ENCODE results near the gene SKA1.

Gene SKA1

DNA sequence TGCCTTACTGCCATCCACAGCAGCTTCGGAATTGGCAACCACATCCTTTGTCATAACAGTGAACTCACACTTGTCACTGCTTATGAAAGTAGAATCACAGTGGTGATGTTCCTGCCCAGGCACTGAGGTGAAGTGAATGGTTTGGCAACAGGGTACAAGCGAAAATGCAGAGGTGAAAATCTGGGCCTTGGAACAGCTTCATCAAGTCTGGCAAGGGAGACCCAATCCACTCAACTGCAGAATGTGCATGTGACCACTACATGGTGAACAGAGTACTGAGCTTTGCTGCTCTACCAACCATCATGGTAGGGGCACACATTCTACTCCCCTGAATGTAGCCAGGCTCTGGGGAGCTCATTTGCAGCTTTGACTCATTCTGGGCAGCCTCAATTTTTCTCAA, 15.0 kb upstream of the SKA1 start:
- Histone ChIP-seq H4K8ac (ENCODE audit: low read depth, low read length) (no peak overlapping the region), H3K23ac (ENCODE audit: low read depth, low read length, poor library complexity) (no peak overlapping the region), H2BK12ac (ENCODE audit: low read length) (no peak overlapping the region), H3K27ac (replicated peaks; ENCODE audit: low read length) (no peak overlapping the region), H2AFZ (ENCODE audit: low read length) (no peak overlapping the region), H2AK5ac (ENCODE audit: low read depth, low read length) (no peak overlapping the region), H3K27me3 (ENCODE audit: control insufficient read depth in 3 of 3, insufficient read depth in 3 of 3, low read depth in 1 of 3, low read length in 3 of 3) (peaks cover 0 to 22% (median 0%) of the 10 kb centered on the region in 3 experiments), H3K4me3 (ENCODE audit: low read length in 2 of 2) (no peak overlapping the region), H2BK120ac (ENCODE audit: low read depth, low read length) (no peak overlapping the region), H3K4me2 (ENCODE audit: insufficient read depth, low read length, poor library complexity, severe bottlenecking) (no peak overlapping the region), H3K4me1 (ENCODE audit: control insufficient read depth in 2 of 2, insufficient read depth in 1 of 2, low read depth in 1 of 2, low read length in 2 of 2) (peaks cover 2 to 6% of the 10 kb centered on the region in 2 donors), H3K14ac (ENCODE audit: low read length) (no peak overlapping the region), H3K36me3 (replicated peaks in 1 of 2; ENCODE audit: control insufficient read depth in 2 of 2, insufficient read depth in 2 of 2, low read length in 2 of 2) (no peaks in the 10 kb centered on the region), H3K18ac (ENCODE audit: low read length) (no peak overlapping the region), H3K4ac (ENCODE audit: low read length) (no peak overlapping the region), H2BK5ac (ENCODE audit: low read length) (no peak overlapping the region), H3K9me3 (replicated peaks in 1 of 2; ENCODE audit: control insufficient read depth in 2 of 2, insufficient read depth in 1 of 2, low read depth in 1 of 2, low read length in 2 of 2) (no peaks in the 10 kb centered on the region), H2BK15ac (ENCODE audit: low read length) (no peak overlapping the region), H3K9ac (ENCODE audit: low read depth, low read length, poor library complexity) (no peak overlapping the region), H3K79me1 (ENCODE audit: low read depth, low read length) (no peaks in the 10 kb centered on the region), H4K91ac (ENCODE audit: low read depth, low read length, poor library complexity) (no peak overlapping the region)
- DNase-seq (ENCODE audit: low spot score): no peak
- WGBS, 2 donors (ENCODE audit: extremely low coverage in 2 of 2, insufficient read length in 2 of 2, insufficient replicate concordance in 1 of 2): no CpG with 5 or more reads among the region's 2 CpGs

DNA sequence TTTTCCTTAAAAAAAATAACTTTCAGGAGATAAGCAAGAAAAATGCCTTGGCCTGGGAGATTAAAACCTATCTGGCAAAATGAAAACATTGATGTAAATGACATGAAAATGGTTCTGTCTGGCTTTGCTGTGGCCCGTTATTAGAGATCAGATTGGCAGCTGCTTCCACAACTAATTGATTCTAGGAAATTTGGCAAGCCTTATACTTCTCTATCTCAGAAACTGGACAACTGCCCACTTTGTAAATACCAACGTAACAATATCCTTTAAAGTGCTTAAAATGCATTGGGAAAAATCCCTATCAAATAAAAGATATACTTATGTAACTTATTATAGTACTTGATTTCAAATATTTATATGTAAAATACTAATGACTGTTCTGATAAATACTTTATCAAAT, 14.2 kb upstream of the SKA1 start:
- Histone ChIP-seq H3K27me3 (ENCODE audit: control insufficient read depth in 3 of 3, insufficient read depth in 3 of 3, low read depth in 1 of 3, low read length in 3 of 3) (peaks cover 0 to 22% (median 0%) of the 10 kb centered on the region in 3 experiments), H3K18ac (ENCODE audit: low read length) (no peak overlapping the region), H3K4me3 (ENCODE audit: low read length in 2 of 2) (no peak overlapping the region), H2BK15ac (ENCODE audit: low read length) (no peak overlapping the region), H3K4me1 (ENCODE audit: control insufficient read depth in 2 of 2, insufficient read depth in 1 of 2, low read depth in 1 of 2, low read length in 2 of 2) (peaks cover 2 to 6% of the 10 kb centered on the region in 2 donors), H2AFZ (ENCODE audit: low read length) (no peak overlapping the region), H4K91ac (ENCODE audit: low read depth, low read length, poor library complexity) (no peak overlapping the region), H4K8ac (ENCODE audit: low read depth, low read length) (no peak overlapping the region), H3K9me3 (replicated peaks in 1 of 2; ENCODE audit: control insufficient read depth in 2 of 2, insufficient read depth in 1 of 2, low read depth in 1 of 2, low read length in 2 of 2) (no peaks in the 10 kb centered on the region), H3K23ac (ENCODE audit: low read depth, low read length, poor library complexity) (no peak overlapping the region), H3K27ac (replicated peaks; ENCODE audit: low read length) (no peak overlapping the region), H3K36me3 (replicated peaks in 1 of 2; ENCODE audit: control insufficient read depth in 2 of 2, insufficient read depth in 2 of 2, low read length in 2 of 2) (no peaks in the 10 kb centered on the region), H3K9ac (ENCODE audit: low read depth, low read length, poor library complexity) (no peak overlapping the region), H2BK120ac (ENCODE audit: low read depth, low read length) (no peak overlapping the region), H3K4ac (ENCODE audit: low read length) (no peak overlapping the region), H2BK12ac (ENCODE audit: low read length) (no peak overlapping the region), H2BK5ac (ENCODE audit: low read length) (no peak overlapping the region), H3K4me2 (ENCODE audit: insufficient read depth, low read length, poor library complexity, severe bottlenecking) (no peak overlapping the region), H3K14ac (ENCODE audit: low read length) (no peak overlapping the region), H3K79me1 (ENCODE audit: low read depth, low read length) (no peaks in the 10 kb centered on the region), H2AK5ac (ENCODE audit: low read depth, low read length) (no peak overlapping the region)
- DNase-seq (ENCODE audit: low spot score): no peak
- WGBS, 2 donors (ENCODE audit: extremely low coverage in 2 of 2, insufficient read length in 2 of 2, insufficient replicate concordance in 1 of 2): no CpG with 5 or more reads among the region's 2 CpGs

DNA sequence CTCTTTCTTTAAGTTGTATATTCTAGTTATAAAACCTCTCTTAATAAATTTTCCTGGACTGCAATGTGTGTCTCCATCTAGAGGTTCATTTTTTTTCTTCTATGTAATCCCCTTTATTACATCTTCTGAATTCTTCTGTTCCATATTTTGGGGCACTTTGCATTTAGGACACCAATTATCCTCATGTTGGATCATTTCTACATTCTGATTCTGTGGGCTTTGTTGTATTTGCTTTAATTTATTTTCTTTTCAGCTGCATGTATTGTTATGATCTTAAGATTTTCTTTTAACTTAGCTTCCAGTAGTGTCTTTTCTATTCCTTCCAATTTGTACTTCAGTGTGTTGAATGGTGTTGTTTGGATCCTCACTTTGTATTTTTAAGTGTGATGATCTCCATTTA, 5.2 kb upstream of the SKA1 start:
- no peak overlapping the region for H3K23ac ChIP-seq (ENCODE audit: low read depth, low read length, poor library complexity)
- no peak overlapping the region for H3K27ac ChIP-seq (replicated peaks; ENCODE audit: low read length)
- H3K36me3 ChIP-seq (replicated peaks in 1 of 2; ENCODE audit: control insufficient read depth in 2 of 2, insufficient read depth in 2 of 2, low read length in 2 of 2): no peaks in the 10 kb centered on the region
- DNase-seq (ENCODE audit: low spot score): no peak
- no peaks in the 10 kb centered on the region for H3K79me1 ChIP-seq (ENCODE audit: low read depth, low read length)
- H3K4me3 ChIP-seq (ENCODE audit: low read length in 2 of 2): no peak overlapping the region
- H4K8ac ChIP-seq (ENCODE audit: low read depth, low read length): no peak overlapping the region
- no peak overlapping the region for H2BK12ac ChIP-seq (ENCODE audit: low read length)
- H3K4ac ChIP-seq (ENCODE audit: low read length): no peak overlapping the region
- no peak overlapping the region for H4K91ac ChIP-seq (ENCODE audit: low read depth, low read length, poor library complexity)
- no peak overlapping the region for H3K18ac ChIP-seq (ENCODE audit: low read length)
- no peak overlapping the region for H2AFZ ChIP-seq (ENCODE audit: low read length)
- no peak overlapping the region for H3K9ac ChIP-seq (ENCODE audit: low read depth, low read length, poor library complexity)
- H3K4me1 ChIP-seq (ENCODE audit: control insufficient read depth in 2 of 2, insufficient read depth in 1 of 2, low read depth in 1 of 2, low read length in 2 of 2): no peaks in the 10 kb centered on the region
- H2BK15ac ChIP-seq (ENCODE audit: low read length): no peak overlapping the region
- no peak overlapping the region for H3K4me2 ChIP-seq (ENCODE audit: insufficient read depth, low read length, poor library complexity, severe bottlenecking)
- H2BK5ac ChIP-seq (ENCODE audit: low read length): no peak overlapping the region
- H2AK5ac ChIP-seq (ENCODE audit: low read depth, low read length): no peak overlapping the region
- no peaks in the 10 kb centered on the region for H3K27me3 ChIP-seq (ENCODE audit: control insufficient read depth in 3 of 3, insufficient read depth in 3 of 3, low read depth in 1 of 3, low read length in 3 of 3)
- no peak overlapping the region for H3K14ac ChIP-seq (ENCODE audit: low read length)
- no peak overlapping the region for H2BK120ac ChIP-seq (ENCODE audit: low read depth, low read length)
- no peaks in the 10 kb centered on the region for H3K9me3 ChIP-seq (replicated peaks in 1 of 2; ENCODE audit: control insufficient read depth in 2 of 2, insufficient read depth in 1 of 2, low read depth in 1 of 2, low read length in 2 of 2)

DNA sequence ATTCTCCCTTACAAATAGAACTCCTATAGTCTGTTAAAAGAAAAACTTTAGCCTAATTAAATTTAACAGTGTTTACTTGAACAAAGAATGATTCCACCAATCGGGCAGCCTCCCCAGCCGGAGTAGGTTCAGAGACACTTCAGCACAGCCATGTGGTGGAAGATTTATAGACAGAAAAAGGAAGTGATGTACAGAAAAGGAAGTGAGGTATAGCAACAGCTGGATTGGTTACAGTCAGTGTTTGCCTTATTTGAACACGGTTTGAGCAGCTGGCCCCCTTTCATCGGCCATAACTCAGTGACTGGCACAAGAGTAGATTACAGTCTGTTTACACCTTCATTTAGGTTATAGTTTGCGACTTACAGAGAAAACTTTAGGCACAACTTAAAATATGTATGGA, 2.1 kb upstream of the SKA1 start:
- no peak overlapping the region for H2BK12ac ChIP-seq (ENCODE audit: low read length)
- no peak overlapping the region for H3K9ac ChIP-seq (ENCODE audit: low read depth, low read length, poor library complexity)
- H3K27ac ChIP-seq (replicated peaks; ENCODE audit: low read length): no peak overlapping the region
- H2AFZ ChIP-seq (ENCODE audit: low read length): peak overlapping the region; percentile 23
- H3K79me1 ChIP-seq (ENCODE audit: low read depth, low read length): peaks cover 2% of the 10 kb centered on the region
- H3K36me3 ChIP-seq (replicated peaks in 1 of 2; ENCODE audit: control insufficient read depth in 2 of 2, insufficient read depth in 2 of 2, low read length in 2 of 2): peaks cover 0 to 18% of the 10 kb centered on the region in 2 donors
- H2AK5ac ChIP-seq (ENCODE audit: low read depth, low read length): no peak overlapping the region
- H3K9me3 ChIP-seq (replicated peaks in 1 of 2; ENCODE audit: control insufficient read depth in 2 of 2, insufficient read depth in 1 of 2, low read depth in 1 of 2, low read length in 2 of 2): no peaks in the 10 kb centered on the region
- H3K4me1 ChIP-seq (ENCODE audit: control insufficient read depth in 2 of 2, insufficient read depth in 1 of 2, low read depth in 1 of 2, low read length in 2 of 2): peaks cover 0 to 5% of the 10 kb centered on the region in 2 donors
- no peak overlapping the region for H3K14ac ChIP-seq (ENCODE audit: low read length)
- no peak overlapping the region for H2BK5ac ChIP-seq (ENCODE audit: low read length)
- no peak overlapping the region for H3K23ac ChIP-seq (ENCODE audit: low read depth, low read length, poor library complexity)
- no peak overlapping the region for H4K91ac ChIP-seq (ENCODE audit: low read depth, low read length, poor library complexity)
- H3K18ac ChIP-seq (ENCODE audit: low read length): no peak overlapping the region
- WGBS, 2 donors (ENCODE audit: extremely low coverage in 2 of 2, insufficient read length in 2 of 2, insufficient replicate concordance in 1 of 2): no CpG with 5 or more reads among the region's 5 CpGs
- H2BK15ac ChIP-seq (ENCODE audit: low read length): no peak overlapping the region
- no peak overlapping the region for H3K4me2 ChIP-seq (ENCODE audit: insufficient read depth, low read length, poor library complexity, severe bottlenecking)
- no peak for DNase-seq (ENCODE audit: low spot score)
- H3K4me3 ChIP-seq (ENCODE audit: low read length in 2 of 2): no peak overlapping the region
- H4K8ac ChIP-seq (ENCODE audit: low read depth, low read length): no peak overlapping the region
- H3K27me3 ChIP-seq (ENCODE audit: control insufficient read depth in 3 of 3, insufficient read depth in 3 of 3, low read depth in 1 of 3, low read length in 3 of 3): no peaks in the 10 kb centered on the region
- no peak overlapping the region for H2BK120ac ChIP-seq (ENCODE audit: low read depth, low read length)
- H3K4ac ChIP-seq (ENCODE audit: low read length): no peak overlapping the region

Data from neuronal stem cell (in vitro differentiated cells).